NOMO-1 treated with DMSO at 0.1 percent for 48 hours (cell line): Measurements from ENCODE around the gene LRRK1.

Experiments used
- DNase-seq: peaks from one replicate; lab custom pipeline; 2025; ENCODE audit not compliant: unreplicated experiment; lab: John Stamatoyannopoulos, UW

Gene LRRK1

GRCh38 chr15:100909565-100909964 lies 9.6 kb upstream of the LRRK1 start:
- DNase-seq = no peak

GRCh38 chr15:100909989-100910955 lies 8.9 kb upstream of the LRRK1 start:
- no peak for DNase-seq

GRCh38 chr15:100911086-100911485 lies 8.1 kb upstream of the LRRK1 start:
- DNase-seq = no peak

GRCh38 chr15:100913961-100914360 lies 5.2 kb upstream of the LRRK1 start:
- DNase-seq = no peak

- no peak for DNase-seq
Observed at GRCh38 chr15:100914876-100915275, 4.3 kb upstream of the LRRK1 start.

- peak; percentile 84 for DNase-seq
Observed at GRCh38 chr15:100918034-100918689, 995 bp upstream of the LRRK1 start.

GRCh38 chr15:100919481-100920405 lies 586 bp downstream of the LRRK1 start:
- no peak for DNase-seq

- no peak for DNase-seq
Observed at GRCh38 chr15:100920516-100921135, 1.5 kb downstream of the LRRK1 start.

- DNase-seq = peak; percentile 86
Observed at GRCh38 chr15:100922192-100923040, 3.3 kb downstream of the LRRK1 start.

GRCh38 chr15:100923076-100923475 lies 3.9 kb downstream of the LRRK1 start:
- DNase-seq = no peak

GRCh38 chr15:100923902-100924301 lies 4.7 kb downstream of the LRRK1 start:
- DNase-seq = no peak

- DNase-seq = no peak
Observed at GRCh38 chr15:100924436-100924835, 5.3 kb downstream of the LRRK1 start.

GRCh38 chr15:100925480-100925879 lies 6.3 kb downstream of the LRRK1 start:
- DNase-seq = no peak

GRCh38 chr15:100926258-100926657 lies 7.1 kb downstream of the LRRK1 start:
- no peak for DNase-seq

- no peak for DNase-seq
Observed at GRCh38 chr15:100926971-100927756, 8.0 kb downstream of the LRRK1 start.

- no peak for DNase-seq
Observed at GRCh38 chr15:100928632-100929280, 9.6 kb downstream of the LRRK1 start.

- no peak for DNase-seq
Observed at GRCh38 chr15:100929641-100930042, 10.5 kb downstream of the LRRK1 start.

GRCh38 chr15:100930306-100930848 lies 11.2 kb downstream of the LRRK1 start:
- no peak for DNase-seq
